Testis (tissue), 2 donors: Measurements from ENCODE around the gene ZNF296.

Experiments
- CTCF ChIP-seq, 3 experiments: fragments of 450-650 bp in 2 of 3; fragments of 200-600 bp in 1 of 3; sonication (generic) in 1 of 3; IDR thresholded peaks; one replicate each; pipeline ENCODE4 v1.5.1; 2016 to 2019; ENCODE audit warnings: antibody characterized with exemption in 3 of 3, mild to moderate bottlenecking in 2 of 3, moderate library complexity in 1 of 3
- POLR2A ChIP-seq: fragments of 450-650 bp; IDR thresholded peaks from one replicate; pipeline ENCODE4 v1.6.1; 2017; ENCODE audit warnings: antibody characterized with exemption, mild to moderate bottlenecking, moderate library complexity

GRCh38 chr19:45061965-45062364 is 14.3 kb downstream of the ZNF296 start:
- TF ChIP-seq POLR2A (no peak), CTCF (IDR thresholded peaks at IDR 0.05) (no peak)
